ENCODE results near the gene MXRA5. TPM values are rescaled to one million over a fixed set of nuclear protein-coding genes. Genes with fewer than 3 reads are reported as not detected.

MXRA5 gene
- total and polyA plus RNA-seq, 4 donors: 0.55 to 17.0 (median 3.9) TPM

- Histone ChIP-seq H3K9me3 (ENCODE audit: control insufficient read depth in 4 of 4, insufficient read depth in 3 of 4, low read length in 3 of 4) (no peaks in the 10 kb centered on the region), H3K27ac (ENCODE audit: low read depth in 1 of 2, low read length in 1 of 2) (no peak overlapping the region), H3K9ac (ENCODE audit: insufficient read depth in 1 of 2, low read length in 2 of 2) (no peak overlapping the region), H3K4me1 (ENCODE audit: control insufficient read depth in 5 of 5, insufficient read depth in 5 of 5, low read length in 5 of 5) (no peaks in the 10 kb centered on the region), H3K36me3 (ENCODE audit: control insufficient read depth in 4 of 4, insufficient read depth in 4 of 4, low read length in 4 of 4) (no peaks in the 10 kb centered on the region), H3K4me3 (no peak overlapping the region), H3K27me3 (ENCODE audit: control insufficient read depth in 3 of 3, insufficient read depth in 3 of 3, low read length in 2 of 3) (peaks cover 0 to 21% (median 4%) of the 10 kb centered on the region in 3 donors)
- DNase-seq: no peak
- 50 to 68% methylated on average over 5 of the region's 5 CpGs for WGBS, 2 donors
- no peak for ATAC-seq (ENCODE audit: insufficient read depth, low FRiP score)
- TF ChIP-seq, protein P1, sequence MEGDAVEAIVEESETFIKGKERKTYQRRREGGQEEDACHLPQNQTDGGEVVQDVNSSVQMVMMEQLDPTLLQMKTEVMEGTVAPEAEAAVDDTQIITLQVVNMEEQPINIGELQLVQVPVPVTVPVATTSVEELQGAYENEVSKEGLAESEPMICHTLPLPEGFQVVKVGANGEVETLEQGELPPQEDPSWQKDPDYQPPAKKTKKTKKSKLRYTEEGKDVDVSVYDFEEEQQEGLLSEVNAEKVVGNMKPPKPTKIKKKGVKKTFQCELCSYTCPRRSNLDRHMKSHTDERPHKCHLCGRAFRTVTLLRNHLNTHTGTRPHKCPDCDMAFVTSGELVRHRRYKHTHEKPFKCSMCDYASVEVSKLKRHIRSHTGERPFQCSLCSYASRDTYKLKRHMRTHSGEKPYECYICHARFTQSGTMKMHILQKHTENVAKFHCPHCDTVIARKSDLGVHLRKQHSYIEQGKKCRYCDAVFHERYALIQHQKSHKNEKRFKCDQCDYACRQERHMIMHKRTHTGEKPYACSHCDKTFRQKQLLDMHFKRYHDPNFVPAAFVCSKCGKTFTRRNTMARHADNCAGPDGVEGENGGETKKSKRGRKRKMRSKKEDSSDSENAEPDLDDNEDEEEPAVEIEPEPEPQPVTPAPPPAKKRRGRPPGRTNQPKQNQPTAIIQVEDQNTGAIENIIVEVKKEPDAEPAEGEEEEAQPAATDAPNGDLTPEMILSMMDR (IDR thresholded peaks at IDR 0.05; ENCODE audit: control extremely low read depth, extremely low read depth): no peak
Measured at GRCh38 chrX:3295731-3296130, 50.7 kb downstream of the MXRA5 start.

DNA sequence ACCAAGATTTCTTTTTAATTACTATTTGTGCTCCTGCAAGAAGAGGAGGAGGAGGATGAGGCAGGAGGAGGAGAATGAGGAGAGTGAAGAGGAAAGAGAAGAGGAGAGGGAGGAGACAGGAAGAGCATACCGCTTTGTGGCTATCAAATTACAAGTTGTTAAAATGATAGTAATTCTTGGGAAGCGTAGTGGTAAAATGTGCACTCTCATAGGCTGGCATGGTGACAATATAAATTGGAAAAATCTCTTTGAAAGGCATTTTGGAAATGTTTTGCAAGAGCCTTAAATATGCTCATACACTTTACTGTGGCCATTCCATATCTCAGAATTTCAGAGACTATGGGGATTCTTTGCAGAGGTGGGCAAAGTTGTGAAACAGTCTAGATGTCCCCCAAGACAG is 53.2 kb downstream of the MXRA5 start:
- no peaks in the 10 kb centered on the region for H3K36me3 ChIP-seq (ENCODE audit: control insufficient read depth in 4 of 4, insufficient read depth in 4 of 4, low read length in 4 of 4)
- H3K9ac ChIP-seq (ENCODE audit: insufficient read depth in 1 of 2, low read length in 2 of 2): no peak overlapping the region
- no peak overlapping the region for H3K4me3 ChIP-seq
- H3K27me3 ChIP-seq (ENCODE audit: control insufficient read depth in 3 of 3, insufficient read depth in 3 of 3, low read length in 2 of 3): peaks cover 0 to 30% (median 0%) of the 10 kb centered on the region in 3 donors
- 51 to 82% methylated on average over 2 of the region's 2 CpGs for WGBS, 2 donors
- no peak overlapping the region for H3K27ac ChIP-seq (ENCODE audit: low read depth in 1 of 2, low read length in 1 of 2)
- DNase-seq (no peak), ATAC-seq (ENCODE audit: insufficient read depth, low FRiP score) (no peak)
- H3K4me1 ChIP-seq (ENCODE audit: control insufficient read depth in 5 of 5, insufficient read depth in 5 of 5, low read length in 5 of 5): no peaks in the 10 kb centered on the region
- TF ChIP-seq, protein P1 (IDR thresholded peaks at IDR 0.05; ENCODE audit: control extremely low read depth, extremely low read depth): no peak
- H3K9me3 ChIP-seq (ENCODE audit: control insufficient read depth in 4 of 4, insufficient read depth in 3 of 4, low read length in 3 of 4): no peaks in the 10 kb centered on the region

DNA sequence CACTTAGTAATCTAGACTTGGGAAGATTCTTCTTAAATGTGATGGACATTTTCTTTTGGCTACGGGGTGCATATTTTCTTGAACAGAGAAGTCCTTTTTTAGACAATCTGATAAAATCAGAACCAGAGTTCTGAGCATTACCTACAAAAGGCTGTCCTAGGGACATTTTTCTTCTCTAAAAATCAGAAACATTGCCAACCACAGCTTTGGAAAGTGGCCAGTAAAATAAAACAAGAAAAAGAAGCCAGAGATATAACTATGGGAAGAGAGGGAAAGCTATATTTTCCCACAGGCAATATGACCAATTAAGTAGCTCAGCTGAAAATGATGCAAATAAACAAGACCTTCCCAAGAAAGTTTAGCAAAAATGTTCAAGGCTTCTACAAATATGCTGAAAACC is 55.9 kb downstream of the MXRA5 start:
- TF ChIP-seq, protein P1 (IDR thresholded peaks at IDR 0.05; ENCODE audit: control extremely low read depth, extremely low read depth): no peak
- Histone ChIP-seq H3K4me1 (ENCODE audit: control insufficient read depth in 5 of 5, insufficient read depth in 5 of 5, low read length in 5 of 5) (no peaks in the 10 kb centered on the region), H3K27ac (ENCODE audit: low read depth in 1 of 2, low read length in 1 of 2) (no peak overlapping the region), H3K9ac (ENCODE audit: insufficient read depth in 1 of 2, low read length in 2 of 2) (no peak overlapping the region), H3K4me3 (no peak overlapping the region), H3K36me3 (ENCODE audit: control insufficient read depth in 4 of 4, insufficient read depth in 4 of 4, low read length in 4 of 4) (no peaks in the 10 kb centered on the region), H3K27me3 (ENCODE audit: control insufficient read depth in 3 of 3, insufficient read depth in 3 of 3, low read length in 2 of 3) (peaks cover 0 to 26% (median 0%) of the 10 kb centered on the region in 3 donors), H3K9me3 (ENCODE audit: control insufficient read depth in 4 of 4, insufficient read depth in 3 of 4, low read length in 3 of 4) (no peaks in the 10 kb centered on the region)
- 83 to 96% methylated on average over 1 of the region's 1 CpG for WGBS, 2 donors
- ATAC-seq (ENCODE audit: insufficient read depth, low FRiP score): no peak
- DNase-seq: no peak

All from lung (tissue), 12 donors.